ENCODE results near the gene ATP2A1. TPM values are rescaled to one million over a fixed set of nuclear protein-coding genes. Genes with fewer than 3 reads are reported as not detected.
A peak's percentile ranks its signal among the peaks of the same experiment; 100 is the strongest.

ATP2A1 gene
- total and polyA plus RNA-seq, 2 of the 13 experiments (the other 11 are each of a cell fraction or from before 2014, with no cell fraction given), result 3.2 to 12.5 TPM

DNA sequence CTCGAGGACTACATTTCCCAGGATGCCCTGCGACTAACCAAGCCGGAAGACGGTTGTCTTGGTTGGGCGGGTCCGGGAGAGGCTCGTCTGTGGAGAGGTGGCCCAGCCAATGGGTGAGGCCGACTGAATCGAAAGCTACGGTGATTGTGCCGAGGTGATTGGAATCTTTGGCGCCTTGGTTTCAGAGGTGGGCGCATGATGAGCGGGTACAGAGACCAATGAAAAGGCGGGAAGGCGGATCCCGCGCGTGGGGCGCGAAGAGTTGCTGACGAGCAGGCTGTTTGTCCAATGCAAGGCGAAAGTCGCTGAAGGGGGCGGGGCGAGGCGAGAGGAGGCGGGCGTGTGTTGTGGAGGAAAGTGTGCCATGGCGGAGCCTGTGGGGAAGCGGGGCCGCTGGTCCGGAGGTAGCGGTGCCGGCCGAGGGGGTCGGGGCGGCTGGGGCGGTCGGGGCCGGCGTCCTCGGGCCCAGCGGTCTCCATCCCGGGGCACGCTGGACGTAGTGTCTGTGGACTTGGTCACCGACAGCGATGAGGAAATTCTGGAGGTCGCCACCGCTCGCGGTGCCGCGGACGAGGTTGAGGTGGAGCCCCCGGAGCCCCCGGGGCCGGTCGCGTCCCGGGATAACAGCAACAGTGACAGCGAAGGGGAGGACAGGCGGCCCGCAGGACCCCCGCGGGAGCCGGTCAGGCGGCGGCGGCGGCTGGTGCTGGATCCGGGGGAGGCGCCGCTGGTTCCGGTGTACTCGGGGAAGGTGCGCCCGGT lies 72.5 kb downstream of the ATP2A1 start, which contains the start of gene NFATC2IP (continued):
- TF ChIP-seq SP4 (CRISPR knock-in tag; IDR thresholded peaks at IDR 0.05) (peak; percentile 100), ZNF362 (CRISPR knock-in tag; IDR thresholded peaks at IDR 0.05; ENCODE audit: borderline replicate concordance) (peak; percentile 28; the same call in 1 of the 2 replicates), ZNF614 (CRISPR knock-in tag; IDR thresholded peaks at IDR 0.05; ENCODE audit: borderline replicate concordance) (no peak; the same call in 1 of the 2 replicates), ZNF850 (CRISPR knock-in tag; conservative IDR thresholded peaks at IDR 0.05) (no peak), ZNF619 (CRISPR knock-in tag; IDR thresholded peaks at IDR 0.05) (no peak), ZNF788 (CRISPR knock-in tag; IDR thresholded peaks at IDR 0.05; ENCODE audit: borderline replicate concordance) (peak; percentile 31; the same call in 1 of the 2 replicates), ZNF326 (CRISPR knock-in tag; IDR thresholded peaks at IDR 0.05; ENCODE audit: borderline replicate concordance) (no peak), HNRNPK (IDR thresholded peaks at IDR 0.05; ENCODE audit: low read depth, low read length, poor library complexity, severe bottlenecking) (peak; percentile 93), HMGXB3 (CRISPR knock-in tag; IDR thresholded peaks at IDR 0.05; ENCODE audit: borderline replicate concordance) (peak; percentile 84), NAIF1 (CRISPR knock-in tag; IDR thresholded peaks at IDR 0.05; ENCODE audit: borderline replicate concordance) (peak; percentile 53; the same call in 1 of the 2 replicates), ZNF557 (CRISPR knock-in tag; IDR thresholded peaks at IDR 0.05) (no peak), HNF4G (IDR thresholded peaks at IDR 0.05; ENCODE audit: borderline replicate concordance, low read depth, low read length) (no peak), HNF4G (CRISPR knock-in tag; IDR thresholded peaks at IDR 0.05; ENCODE audit: borderline replicate concordance, low read depth) (0 out of 2 replicates have a peak, but pooled peaks have one; percentile 18), ZBTB7A (CRISPR knock-in tag; IDR thresholded peaks at IDR 0.05) (no peak), YEATS2 (CRISPR knock-in tag; IDR thresholded peaks at IDR 0.05; ENCODE audit: borderline replicate concordance) (peak; percentile 85), ZFY (CRISPR knock-in tag; IDR thresholded peaks at IDR 0.05) (no peak; the same call in 1 of the 2 replicates), SP5 (CRISPR knock-in tag; IDR thresholded peaks at IDR 0.05; ENCODE audit: borderline replicate concordance, low read depth) (peak; percentile 47; the same call in 1 of the 2 replicates), ZZZ3 (CRISPR knock-in tag; IDR thresholded peaks at IDR 0.05; ENCODE audit: borderline replicate concordance) (no peak), ZNF3 (CRISPR knock-in tag; IDR thresholded peaks at IDR 0.05) (no peak), KLF15 (CRISPR knock-in tag; IDR thresholded peaks at IDR 0.05; ENCODE audit: borderline replicate concordance) (peak; percentile 43; the same call in 1 of the 2 replicates), HES4 (CRISPR knock-in tag; IDR thresholded peaks at IDR 0.05; ENCODE audit: borderline replicate concordance) (peak; percentile 78; the same call in 1 of the 2 replicates), ZSCAN30 (CRISPR knock-in tag; IDR thresholded peaks at IDR 0.05) (no peak), ZBTB34 (CRISPR knock-in tag; IDR thresholded peaks at IDR 0.05) (peak; percentile 82)

All from HepG2 (cell line).